ENCODE data around the gene CA11. TPM values are rescaled to one million over a fixed set of nuclear protein-coding genes. Genes with fewer than 3 reads are reported as not detected.

Gene CA11
- total RNA-seq, result 0.74 and 0.84 TPM in 2 replicates

DNA sequence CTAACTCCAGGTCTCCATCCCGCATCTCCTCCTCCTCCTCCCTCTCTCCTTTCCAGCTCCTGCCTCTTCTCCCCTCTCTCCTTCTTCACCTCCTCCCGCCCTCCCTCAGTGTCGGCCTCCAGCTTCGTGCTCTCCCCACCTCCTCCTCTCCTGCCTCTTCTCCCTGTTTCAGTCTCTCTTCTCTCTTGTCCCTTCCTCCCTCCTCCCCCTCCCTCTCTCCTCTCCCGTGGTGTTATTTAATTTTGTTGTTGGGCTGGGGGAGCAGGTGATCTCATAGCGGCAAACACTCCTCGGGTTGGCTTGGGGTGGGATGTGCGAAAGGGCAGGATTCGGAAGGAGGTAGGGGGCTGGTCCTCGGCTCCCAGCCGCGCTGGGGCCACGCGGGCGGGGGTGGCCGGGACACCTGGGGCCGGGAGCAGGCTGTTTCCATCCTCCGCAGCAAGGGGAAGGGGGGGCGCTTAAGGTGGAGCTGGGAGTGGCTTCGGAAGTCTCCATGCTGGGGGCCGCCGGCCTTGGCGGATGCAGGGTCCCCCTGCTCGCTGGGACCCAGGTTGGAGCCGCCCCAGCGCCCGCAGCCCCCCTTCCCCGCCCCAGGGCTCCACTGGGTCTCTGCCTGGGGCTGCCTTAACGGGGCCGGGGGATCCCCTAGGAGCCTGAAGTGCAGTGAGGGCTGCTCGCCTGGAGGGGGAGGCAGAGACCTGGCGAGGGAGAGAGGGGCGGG, at the start of gene CA11:
TSS of gene CA11 (minus strand) at position 187 of the 721 bp plus-strand sequence. CDS start 555 bp downstream, outside the sequence.

DNA sequence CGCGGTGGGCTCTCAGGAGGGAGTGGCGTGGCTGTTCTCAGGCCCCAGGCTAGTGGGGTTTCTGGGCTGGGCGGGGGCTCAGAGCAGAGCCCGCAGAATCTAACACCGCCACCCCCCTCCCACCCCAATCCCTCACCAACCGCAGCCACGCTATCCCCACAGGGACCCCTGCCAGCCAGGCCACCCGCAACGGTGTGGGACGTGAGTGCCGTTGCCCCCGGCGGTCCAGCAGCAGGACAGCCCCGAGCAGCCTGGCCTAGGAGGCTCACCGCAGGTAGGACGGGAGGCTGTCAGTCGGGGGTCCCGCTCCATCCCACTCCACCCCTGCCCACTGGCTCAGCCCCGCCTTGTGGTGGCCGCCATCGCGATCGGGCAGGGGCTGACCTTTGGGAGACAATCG, 27.0 kb upstream of the CA11 start, which contains the start of gene NTN5:
TSS of gene NTN5 (minus strand) at position 24 of the 400 bp plus-strand sequence. CDS start 2,031 bp downstream, outside the sequence.

DNA sequence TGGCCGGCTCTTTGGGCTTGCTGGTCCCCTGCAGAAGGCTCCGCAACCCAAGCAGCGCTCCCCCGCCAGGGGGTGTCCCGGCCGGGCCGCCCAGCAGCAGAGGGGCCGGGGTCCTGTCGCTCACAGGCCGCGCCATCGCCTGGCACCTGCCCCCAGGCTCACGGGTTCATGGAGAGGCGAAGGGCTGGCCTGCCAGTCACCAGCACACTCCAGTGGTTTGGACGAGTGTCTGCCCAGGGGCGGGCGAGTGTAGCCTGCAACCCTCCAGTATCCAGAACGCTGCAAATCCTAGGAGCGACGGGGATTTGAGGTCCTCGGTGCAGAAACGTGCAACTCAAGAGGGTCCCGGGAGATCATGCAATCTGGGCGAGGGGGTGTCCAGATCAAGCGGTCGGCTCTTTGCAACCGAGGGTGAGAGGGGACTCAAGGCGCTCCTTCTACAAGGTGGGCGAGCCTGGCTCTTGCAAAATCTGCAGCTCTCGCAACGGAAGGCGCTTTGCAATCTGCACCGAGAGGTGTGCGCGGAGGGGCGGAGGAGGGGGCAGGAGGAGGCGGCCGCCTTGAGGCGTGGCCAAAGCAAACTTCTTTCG, 9.0 kb downstream of the CA11 start, which contains the start of gene DBP:
TSS of gene DBP (minus strand) at position 521 of the 590 bp plus-strand sequence. CDS start at position 136, 385 bp downstream.

DNA sequence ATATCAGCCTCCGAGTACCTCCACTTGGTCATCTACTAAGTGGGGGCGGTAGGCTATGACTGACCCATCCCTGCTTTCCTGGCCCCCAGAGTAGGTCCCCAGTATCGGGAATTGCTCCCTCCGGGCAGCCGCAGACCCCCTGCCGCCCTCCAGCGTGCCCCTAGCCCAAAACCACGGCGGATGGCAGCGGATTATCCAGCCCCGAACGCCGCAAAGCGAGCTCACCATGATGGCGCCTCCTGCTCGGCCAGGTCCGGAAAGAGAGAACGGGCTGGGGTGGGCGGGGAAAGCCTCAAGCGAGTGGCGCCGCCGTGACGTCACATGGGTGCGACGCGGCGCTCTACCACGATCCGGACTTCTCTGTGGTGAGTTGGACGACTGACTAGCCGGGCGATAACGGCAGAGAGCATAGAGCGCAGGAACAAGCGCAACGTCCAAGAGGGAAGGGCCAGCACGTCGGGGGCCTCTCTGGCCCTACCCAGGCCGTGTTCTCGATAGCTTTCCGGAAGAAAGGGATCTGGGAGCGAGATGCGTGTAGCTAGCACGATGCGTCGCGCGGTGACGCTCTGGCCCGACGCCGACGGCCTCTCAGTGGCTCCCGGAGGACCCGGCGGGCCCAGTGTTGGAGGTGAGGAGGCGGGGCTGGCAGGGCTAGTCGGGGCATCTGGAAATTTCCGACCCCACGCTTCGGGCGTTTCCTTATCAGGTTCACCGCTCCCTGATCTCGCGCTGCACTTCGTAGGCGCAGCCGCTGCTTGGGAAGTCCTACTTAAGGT, 26.9 kb downstream of the CA11 start, which contains the start of the genes RPL18 and SPHK2:
TSS of gene RPL18 (minus strand) at position 263 of the 776 bp plus-strand sequence. CDS start at position 228, 35 bp downstream.
TSS of gene SPHK2 (plus strand) at position 591 of the 776 bp plus-strand sequence. CDS start 1,009 bp downstream, outside the sequence.

DNA sequence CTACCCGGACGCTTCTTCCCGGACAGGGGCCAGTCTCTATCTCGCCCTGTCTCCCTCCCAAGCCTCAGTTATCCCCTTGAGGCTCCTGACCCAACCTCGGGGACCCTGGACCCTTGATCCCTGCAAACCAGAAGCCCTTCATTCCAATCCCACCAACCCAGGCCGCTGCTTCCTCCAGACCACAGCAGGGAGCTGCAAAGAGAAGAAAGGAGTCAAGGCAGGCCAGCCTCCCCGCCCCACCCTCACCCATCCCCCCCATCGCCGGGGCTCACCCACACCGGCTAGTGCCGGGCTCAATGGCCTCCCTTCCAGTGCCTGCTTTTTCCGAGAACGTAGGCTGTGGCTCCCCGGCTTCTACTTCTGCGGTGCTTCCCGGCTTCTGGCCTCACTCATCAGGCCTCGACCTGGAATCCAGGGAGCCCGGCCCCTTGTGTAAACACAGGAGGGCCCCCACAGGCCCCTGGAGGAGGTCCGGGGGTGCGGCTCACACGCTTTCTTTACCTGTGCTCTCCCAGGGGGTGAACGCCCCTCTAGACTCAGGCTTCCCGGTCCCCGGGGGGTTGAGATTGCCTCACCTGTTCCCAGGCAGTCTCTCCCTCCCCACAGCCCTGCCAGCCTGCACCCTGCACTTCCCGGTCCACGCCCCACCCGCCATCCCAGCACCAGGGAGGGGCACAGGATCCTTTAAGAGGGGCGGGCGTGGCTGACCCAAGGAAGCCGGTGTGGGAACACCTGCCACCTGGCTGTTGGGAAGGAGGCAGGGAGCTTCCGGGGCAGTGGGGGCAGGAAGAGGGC, 31.4 kb downstream of the CA11 start, which contains the start of gene FAM83E:
TSS of gene FAM83E (minus strand) at position 641 of the 795 bp plus-strand sequence. CDS start 1,704 bp downstream, outside the sequence.

DNA sequence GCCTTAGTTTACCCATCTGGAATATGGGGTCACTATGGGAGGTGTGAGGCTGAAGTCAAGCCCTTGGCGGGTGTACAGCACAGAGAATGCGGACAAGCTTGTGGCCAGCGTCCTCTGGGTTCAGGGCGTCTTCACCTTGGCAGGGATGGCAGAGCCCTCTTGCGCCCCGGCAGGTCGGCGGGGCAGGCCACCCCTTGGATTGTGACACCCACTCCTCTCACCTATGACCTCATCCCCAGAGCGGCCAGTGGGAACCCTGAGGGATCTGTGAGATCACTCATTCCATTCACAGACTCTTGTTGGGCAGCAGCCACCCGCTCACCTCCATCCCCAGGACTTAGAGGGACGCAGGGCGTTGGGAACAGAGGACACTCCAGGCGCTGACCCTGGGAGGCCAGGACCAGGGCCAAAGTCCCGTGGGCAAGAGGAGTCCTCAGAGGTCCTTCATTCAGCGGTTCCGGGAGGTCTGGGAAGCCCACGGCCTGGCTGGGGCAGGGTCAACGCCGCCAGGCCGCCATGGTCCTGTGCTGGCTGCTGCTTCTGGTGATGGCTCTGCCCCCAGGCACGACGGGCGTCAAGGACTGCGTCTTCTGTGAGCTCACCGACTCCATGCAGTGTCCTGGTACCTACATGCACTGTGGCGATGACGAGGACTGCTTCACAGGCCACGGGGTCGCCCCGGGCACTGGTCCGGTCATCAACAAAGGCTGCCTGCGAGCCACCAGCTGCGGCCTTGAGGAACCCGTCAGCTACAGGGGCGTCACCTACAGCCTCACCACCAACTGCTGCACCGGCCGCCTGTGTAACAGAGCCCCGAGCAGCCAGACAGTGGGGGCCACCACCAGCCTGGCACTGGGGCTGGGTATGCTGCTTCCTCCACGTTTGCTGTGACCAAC, 39.3 kb downstream of the CA11 start, which contains the start of gene SPACA4:
TSS of gene SPACA4 (plus strand) at position 280 of the 896 bp plus-strand sequence. CDS start at position 517, 237 bp downstream.

Other genes starting within 250 kb of the CA11 start
- gene GRWD1, start 200.2 kb downstream of the CA11 start, total RNA-seq, result 31.4 and 34.0 TPM in 2 replicates
- 0.15 and 0.50 TPM in 2 replicates for gene KCNJ14, start 190.6 kb downstream of the CA11 start, total RNA-seq
- gene CYTH2, start 176.8 kb downstream of the CA11 start, total RNA-seq, result 40.6 and 47.9 TPM in 2 replicates
- under 0.01 and 0.17 TPM in 2 replicates for gene LMTK3, start 134.4 kb downstream of the CA11 start, total RNA-seq
- 0.15 TPM in 1 of 2 replicates, not detected in the other for gene SULT2B1, start 94.0 kb downstream of the CA11 start, total RNA-seq
- gene SPACA4, start 39.4 kb downstream of the CA11 start, total RNA-seq, result not detected in 2 replicates
- 0.45 and 0.50 TPM in 2 replicates for gene FAM83E, start 31.1 kb downstream of the CA11 start, total RNA-seq
- gene RPL18, start 27.0 kb downstream of the CA11 start, total RNA-seq, result 3,186 and 3,485 TPM in 2 replicates
- 12.2 and 12.9 TPM in 2 replicates for gene SPHK2, start 26.7 kb downstream of the CA11 start, total RNA-seq
- 4.2 and 4.5 TPM in 2 replicates for gene DBP, start 8.8 kb downstream of the CA11 start, total RNA-seq
- gene NTN5, start 26.8 kb upstream of the CA11 start, total RNA-seq, result 0.34 TPM in 1 of 2 replicates, not detected in the other
- gene FUT2, start 49.8 kb upstream of the CA11 start, total RNA-seq, result not detected in 2 replicates
- 5.0 and 5.2 TPM in 2 replicates for gene MAMSTR, start 73.5 kb upstream of the CA11 start, total RNA-seq
- 8.3 and 8.7 TPM in 2 replicates for gene RASIP1, start 94.4 kb upstream of the CA11 start, total RNA-seq
- gene IZUMO1, start 100.7 kb upstream of the CA11 start, total RNA-seq, result under 0.01 TPM in 1 of 2 replicates, not detected in the other
- 0.15 and 0.17 TPM in 2 replicates for gene FUT1, start 106.5 kb upstream of the CA11 start, total RNA-seq
- gene FGF21, start 109.3 kb upstream of the CA11 start, total RNA-seq, result not detected in 2 replicates
- 61.5 and 67.0 TPM in 2 replicates for gene BCAT2, start 164.8 kb upstream of the CA11 start, total RNA-seq
- gene HSD17B14, start 190.3 kb upstream of the CA11 start, total RNA-seq, result 2.7 and 6.5 TPM in 2 replicates
- gene PLEKHA4, start 222.4 kb upstream of the CA11 start, total RNA-seq, result 11.4 and 20.1 TPM in 2 replicates
- gene PPP1R15A, start 226.2 kb upstream of the CA11 start, total RNA-seq, result 23.3 and 33.8 TPM in 2 replicates